ENCODE data around the gene DBN1.

DBN1 gene

GRCh38 chr5:177473443-177474001, at the start of gene DBN1:
Gene DBN1, minus strand, starts transcription at chr5:177473634. Its CDS starts 113 bp downstream, at chr5:177473521.
- no peak within 1 kb of the TSS for H3K27ac Mint-ChIP-seq
- H3K4me3 Mint-ChIP-seq = peak within 1 kb of the TSS; percentile 84
- H3K9me3 Mint-ChIP-seq = no peaks in the 10 kb centered on the region
- no peaks in the 10 kb centered on the region for H3K36me3 Mint-ChIP-seq (ENCODE audit: low read depth)
- peaks cover 11% of the 10 kb centered on the region for H3K27me3 Mint-ChIP-seq (ENCODE audit: low read depth)
- peaks cover 20% of the 10 kb centered on the region for H3K4me1 Mint-ChIP-seq (ENCODE audit: low read depth)

DNA sequence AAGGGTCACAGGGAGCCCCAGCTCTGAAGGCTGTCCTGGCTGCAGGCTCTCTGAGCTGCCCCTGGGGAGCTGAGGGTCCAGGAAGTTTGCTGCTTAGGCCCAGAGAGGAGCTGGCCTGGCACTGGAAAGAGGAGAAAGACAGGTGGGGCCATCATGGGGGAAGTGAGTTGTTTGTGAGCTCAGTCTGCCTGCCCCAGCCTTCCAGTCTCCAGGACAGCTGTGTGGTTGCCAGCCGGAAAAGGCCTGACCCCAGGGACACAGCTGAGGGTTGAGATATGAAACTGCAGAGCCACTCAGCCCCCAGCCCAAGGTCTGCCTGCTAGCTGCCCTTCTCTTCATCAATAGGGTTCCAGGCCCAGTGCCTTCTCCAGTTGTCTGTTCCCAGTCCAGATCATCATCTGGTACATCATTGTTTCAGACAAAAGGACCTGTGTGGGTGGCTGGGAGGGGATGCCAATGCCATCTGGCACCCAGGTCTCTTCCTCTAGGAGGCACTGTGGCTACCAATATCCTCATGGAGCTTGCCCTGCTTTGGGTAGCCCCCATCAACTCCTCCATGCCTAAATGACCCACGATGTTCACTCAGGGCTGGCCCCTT, 47.6 kb upstream of the DBN1 start:
- Mint-ChIP-seq H3K4me3 (no peak overlapping the region), H3K36me3 (ENCODE audit: low read depth) (peaks cover 14% of the 10 kb centered on the region), H3K27ac (peak overlapping the region; percentile 70)

GRCh38 chr5:177520271-177520670, 46.8 kb upstream of the DBN1 start:
- no peak overlapping the region for H3K27ac Mint-ChIP-seq
- H3K36me3 Mint-ChIP-seq (ENCODE audit: low read depth) = peaks cover 19% of the 10 kb centered on the region
- no peaks in the 10 kb centered on the region for H3K9me3 Mint-ChIP-seq
- H3K4me1 Mint-ChIP-seq (ENCODE audit: low read depth) = peaks cover 27% of the 10 kb centered on the region
- H3K27me3 Mint-ChIP-seq (ENCODE audit: low read depth) = no peaks in the 10 kb centered on the region
- H3K4me3 Mint-ChIP-seq = no peak overlapping the region

More for the DNA sequence above, 47.6 kb upstream of the DBN1 start:
- Mint-ChIP-seq H3K9me3 (no peaks in the 10 kb centered on the region), H3K4me1 (ENCODE audit: low read depth) (peaks cover 19% of the 10 kb centered on the region), H3K27me3 (ENCODE audit: low read depth) (no peaks in the 10 kb centered on the region)

DNA sequence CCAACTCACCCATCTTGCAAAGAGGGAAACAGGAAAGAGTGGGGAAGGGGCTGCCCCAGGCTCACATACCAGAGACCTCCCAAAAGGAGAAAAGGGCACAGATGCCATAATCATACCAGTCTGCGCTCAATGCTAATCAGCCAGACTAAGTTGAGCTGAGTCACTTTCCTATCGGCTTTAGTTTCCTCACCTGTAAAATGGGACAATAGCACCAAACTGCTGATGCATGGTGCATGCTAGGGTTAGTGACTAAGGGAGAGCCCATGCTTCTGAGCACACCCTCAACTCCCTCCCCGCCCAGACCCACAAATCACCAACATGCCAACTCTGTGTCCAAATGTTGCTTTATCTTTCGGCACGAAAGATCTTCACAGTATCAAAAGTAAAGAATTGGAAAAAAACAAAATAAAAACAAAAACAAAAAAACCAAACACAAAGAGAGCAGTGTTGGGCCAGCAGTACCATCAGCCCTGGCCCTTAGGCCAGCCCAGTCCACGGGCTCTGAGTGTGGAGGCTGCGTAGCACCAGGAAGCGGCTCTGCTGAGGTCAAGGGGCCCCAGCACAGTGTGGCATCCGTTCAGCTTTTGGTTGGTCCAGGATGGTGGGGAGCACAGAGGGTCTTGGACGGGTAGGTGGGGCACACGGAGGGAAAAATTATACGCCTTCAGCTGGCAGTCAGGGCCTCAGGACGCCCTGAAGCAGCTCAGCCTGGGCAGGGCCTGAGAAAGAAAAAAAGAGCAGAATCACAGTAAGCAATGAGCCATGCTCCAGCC, 46.2 kb upstream of the DBN1 start:
- Mint-ChIP-seq H3K27me3 (ENCODE audit: low read depth) (no peaks in the 10 kb centered on the region), H3K27ac (no peak overlapping the region), H3K4me1 (ENCODE audit: low read depth) (peaks cover 30% of the 10 kb centered on the region), H3K4me3 (peak overlapping the region; percentile 17), H3K36me3 (ENCODE audit: low read depth) (peaks cover 21% of the 10 kb centered on the region), H3K9me3 (no peaks in the 10 kb centered on the region)

DNA sequence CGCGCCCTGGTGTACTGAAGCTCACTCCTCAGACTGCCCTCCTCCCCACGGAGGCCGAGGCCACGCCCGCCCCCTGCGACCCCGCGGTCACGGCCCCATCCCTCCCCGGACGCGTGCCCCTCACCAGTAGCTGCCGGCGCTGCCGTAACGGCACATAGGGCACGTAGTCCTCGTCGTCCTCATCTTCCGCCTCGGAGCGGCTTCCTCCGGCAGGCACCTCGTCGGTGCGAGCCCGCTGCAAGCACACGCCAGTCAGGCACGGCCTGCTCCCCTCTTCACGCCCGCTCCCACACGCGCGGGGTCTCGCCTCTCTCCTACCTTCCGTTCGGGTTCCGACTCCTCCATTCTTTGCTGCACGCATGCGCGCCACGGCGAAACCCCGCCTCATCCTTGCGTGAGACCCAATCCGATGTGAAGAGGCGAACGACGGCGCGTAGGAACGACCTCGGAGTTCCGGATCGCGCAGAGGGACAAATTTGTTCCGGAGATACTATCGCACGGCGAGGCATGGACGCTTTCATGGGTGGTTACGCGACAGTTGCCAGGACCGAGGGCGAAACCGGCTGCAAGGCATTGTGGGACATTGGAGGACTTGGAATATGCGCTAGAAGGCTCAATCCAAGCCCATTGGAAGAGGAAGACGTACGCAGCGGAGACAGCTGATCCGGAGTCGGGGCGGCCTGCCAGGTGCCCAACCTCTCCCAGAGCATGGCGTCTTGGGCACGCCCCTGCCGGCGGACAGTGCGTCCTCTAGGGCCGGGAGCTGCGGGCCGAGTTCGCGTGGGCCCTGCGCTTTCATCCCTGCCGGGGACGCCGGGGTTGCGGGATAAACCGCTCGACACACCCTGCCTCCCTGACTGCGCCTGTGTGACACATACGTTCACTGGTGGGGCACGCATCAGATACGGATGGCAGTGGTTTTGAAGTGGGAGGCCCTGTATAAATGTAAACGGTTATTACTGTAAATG, 43.5 kb upstream of the DBN1 start, which contains the start of gene DDX41:
Gene DDX41, minus strand, starts transcription at position 361 of the 968 bp plus-strand sequence. Its CDS starts 16 bp downstream, at position 345.
- Mint-ChIP-seq H3K9me3 (no peaks in the 10 kb centered on the region), H3K36me3 (ENCODE audit: low read depth) (peaks cover 31% of the 10 kb centered on the region), H3K4me3 (peak within 1 kb of the TSS; percentile 93), H3K4me1 (ENCODE audit: low read depth) (peaks cover 33% of the 10 kb centered on the region), H3K27me3 (ENCODE audit: low read depth) (no peaks in the 10 kb centered on the region), H3K27ac (peak within 1 kb of the TSS; percentile 85)

DNA sequence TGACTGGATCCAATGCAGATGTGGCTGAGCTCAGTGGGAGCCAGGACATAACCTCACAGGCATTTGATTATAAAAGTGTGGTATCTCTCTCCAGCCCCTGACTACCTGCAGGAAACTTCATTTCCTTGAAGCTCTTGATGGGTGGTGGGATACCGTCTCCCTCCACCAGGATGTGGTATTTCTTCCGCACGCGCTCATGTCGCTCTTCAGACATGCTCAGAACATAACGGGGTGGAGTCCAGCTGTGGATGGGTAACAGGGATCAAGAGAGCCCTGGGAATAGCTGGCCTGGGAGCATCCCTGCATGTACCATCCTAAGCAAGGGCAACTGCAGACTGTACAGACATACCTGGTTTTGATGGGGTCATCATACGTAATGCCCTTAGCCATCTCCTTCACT, 42.1 kb upstream of the DBN1 start:
- Mint-ChIP-seq H3K4me3 (peak overlapping the region; percentile 93), H3K9me3 (no peaks in the 10 kb centered on the region), H3K36me3 (ENCODE audit: low read depth) (peaks cover 36% of the 10 kb centered on the region), H3K27me3 (ENCODE audit: low read depth) (no peaks in the 10 kb centered on the region), H3K27ac (no peak overlapping the region), H3K4me1 (ENCODE audit: low read depth) (peaks cover 25% of the 10 kb centered on the region)

DNA sequence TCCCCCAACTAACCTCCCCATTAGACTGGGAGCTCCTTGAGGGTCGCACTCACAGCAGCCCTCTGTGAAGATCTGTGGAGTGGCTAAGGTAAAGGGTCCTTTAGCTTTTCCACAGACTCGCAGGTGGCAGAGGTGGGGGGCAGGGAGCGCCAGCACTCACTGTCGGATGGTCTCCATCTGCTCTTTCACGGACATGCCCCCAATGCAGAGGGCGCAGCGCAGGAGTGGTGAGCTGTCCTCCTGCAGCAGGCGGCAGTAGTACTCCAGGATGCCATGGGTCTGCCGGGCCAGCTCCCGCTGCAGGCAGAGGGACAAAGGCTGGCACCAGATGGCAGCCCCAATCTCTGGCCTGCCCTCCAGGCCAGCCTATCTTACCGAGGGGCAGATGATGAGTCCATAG, 41.1 kb upstream of the DBN1 start:
- Mint-ChIP-seq H3K27me3 (ENCODE audit: low read depth) (no peaks in the 10 kb centered on the region), H3K9me3 (no peaks in the 10 kb centered on the region), H3K4me1 (ENCODE audit: low read depth) (peaks cover 25% of the 10 kb centered on the region), H3K4me3 (no peak overlapping the region), H3K36me3 (ENCODE audit: low read depth) (peaks cover 36% of the 10 kb centered on the region), H3K27ac (no peak overlapping the region)

GRCh38 chr5:177513500-177513899, 40.1 kb upstream of the DBN1 start:
- H3K9me3 Mint-ChIP-seq = no peaks in the 10 kb centered on the region

DNA sequence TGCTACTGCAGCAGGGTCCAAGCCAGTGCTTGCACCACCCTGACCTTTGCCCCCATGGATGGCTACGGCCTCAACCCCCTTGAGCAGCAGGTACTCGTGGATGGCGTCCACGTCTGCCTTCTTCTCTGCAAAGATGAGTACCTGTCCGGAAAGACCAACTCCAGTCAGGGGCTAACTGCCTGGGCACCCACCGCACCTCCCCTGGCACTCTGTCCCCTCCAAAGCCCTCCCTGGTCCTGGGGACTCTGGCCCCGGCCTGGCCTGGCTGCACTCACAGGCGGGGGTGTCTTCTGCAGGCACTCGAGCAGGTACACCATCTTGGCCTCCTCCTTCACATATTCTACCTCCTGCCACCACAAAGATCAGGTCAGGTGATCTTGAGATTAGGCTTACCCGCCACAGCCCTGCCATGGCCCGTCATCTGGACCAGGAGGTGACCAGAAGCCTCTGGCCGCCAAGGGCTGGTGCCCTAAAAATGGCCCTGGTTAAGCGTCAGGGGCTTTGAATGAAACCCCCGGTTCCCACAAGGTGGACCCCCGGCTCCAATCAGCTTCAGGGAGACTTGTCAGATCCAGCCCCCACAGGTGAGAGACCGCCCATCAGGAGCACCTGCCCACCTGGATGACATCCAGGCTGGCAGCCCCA, 39.4 kb upstream of the DBN1 start:
- H3K36me3 Mint-ChIP-seq (ENCODE audit: low read depth) = peaks cover 38% of the 10 kb centered on the region
- no peaks in the 10 kb centered on the region for H3K9me3 Mint-ChIP-seq
- no peak overlapping the region for H3K27ac Mint-ChIP-seq
- peaks cover 25% of the 10 kb centered on the region for H3K4me1 Mint-ChIP-seq (ENCODE audit: low read depth)
- H3K4me3 Mint-ChIP-seq = no peak overlapping the region
- H3K27me3 Mint-ChIP-seq (ENCODE audit: low read depth) = no peaks in the 10 kb centered on the region

More at GRCh38 chr5:177513500-177513899, 40.1 kb upstream of the DBN1 start:
- no peaks in the 10 kb centered on the region for H3K27me3 Mint-ChIP-seq (ENCODE audit: low read depth)
- H3K4me3 Mint-ChIP-seq = no peak overlapping the region
- H3K4me1 Mint-ChIP-seq (ENCODE audit: low read depth) = peaks cover 25% of the 10 kb centered on the region
- no peak overlapping the region for H3K27ac Mint-ChIP-seq
- H3K36me3 Mint-ChIP-seq (ENCODE audit: low read depth) = peaks cover 38% of the 10 kb centered on the region

DNA sequence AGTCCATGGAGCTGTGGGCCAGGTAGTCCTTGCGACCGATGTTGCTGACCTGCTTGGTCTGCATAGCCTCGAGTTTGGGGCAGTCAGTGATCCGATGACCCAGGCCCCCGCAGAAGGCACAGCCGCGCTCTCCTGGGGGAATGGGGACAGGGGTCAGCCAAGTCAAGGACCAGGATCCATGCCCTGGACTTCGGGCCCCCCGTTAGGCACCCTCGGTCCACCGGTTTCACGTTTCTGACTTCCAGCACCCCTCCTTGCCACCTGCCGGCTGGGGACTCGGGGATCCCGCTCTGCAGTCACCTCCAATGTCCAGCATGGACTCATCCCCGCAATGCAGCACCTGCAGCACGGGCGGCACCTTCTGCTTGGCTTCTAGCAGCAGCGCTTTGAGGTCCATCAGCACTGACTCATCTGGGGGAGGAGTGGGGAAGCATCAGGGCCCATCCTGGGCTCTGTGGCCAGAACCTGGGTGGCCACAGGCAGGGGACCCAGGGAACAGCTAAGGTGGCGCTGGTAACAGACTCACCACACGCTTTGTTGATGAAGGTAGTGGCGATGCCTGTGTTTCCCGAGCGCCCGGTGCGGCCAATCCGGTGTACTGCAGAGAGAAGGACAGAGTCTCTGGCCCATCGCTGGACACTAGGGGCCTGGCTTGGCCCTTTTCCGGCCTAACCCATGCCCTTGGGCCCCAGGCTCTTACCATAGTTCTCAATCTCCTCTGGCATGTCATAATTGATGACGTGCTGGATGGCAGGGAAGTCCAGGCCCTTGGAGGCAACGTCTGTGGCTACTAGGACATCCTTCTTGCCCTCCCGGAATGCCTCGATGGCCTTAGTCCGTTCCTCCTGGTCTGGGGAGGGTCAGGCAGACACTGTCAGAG, 38.6 kb upstream of the DBN1 start:
- no peak overlapping the region for H3K4me3 Mint-ChIP-seq
- peaks cover 38% of the 10 kb centered on the region for H3K36me3 Mint-ChIP-seq (ENCODE audit: low read depth)
- H3K9me3 Mint-ChIP-seq = no peaks in the 10 kb centered on the region
- peaks cover 23% of the 10 kb centered on the region for H3K4me1 Mint-ChIP-seq (ENCODE audit: low read depth)
- H3K27ac Mint-ChIP-seq = no peak overlapping the region
- H3K27me3 Mint-ChIP-seq (ENCODE audit: low read depth) = no peaks in the 10 kb centered on the region

GRCh38 chr5:177511181-177511580, 37.7 kb upstream of the DBN1 start:
- no peak overlapping the region for H3K4me3 Mint-ChIP-seq
- H3K36me3 Mint-ChIP-seq (ENCODE audit: low read depth) = peaks cover 32% of the 10 kb centered on the region
- H3K4me1 Mint-ChIP-seq (ENCODE audit: low read depth) = peaks cover 17% of the 10 kb centered on the region
- H3K27me3 Mint-ChIP-seq (ENCODE audit: low read depth) = no peaks in the 10 kb centered on the region
- H3K9me3 Mint-ChIP-seq = no peaks in the 10 kb centered on the region
- H3K27ac Mint-ChIP-seq = no peak overlapping the region

DNA sequence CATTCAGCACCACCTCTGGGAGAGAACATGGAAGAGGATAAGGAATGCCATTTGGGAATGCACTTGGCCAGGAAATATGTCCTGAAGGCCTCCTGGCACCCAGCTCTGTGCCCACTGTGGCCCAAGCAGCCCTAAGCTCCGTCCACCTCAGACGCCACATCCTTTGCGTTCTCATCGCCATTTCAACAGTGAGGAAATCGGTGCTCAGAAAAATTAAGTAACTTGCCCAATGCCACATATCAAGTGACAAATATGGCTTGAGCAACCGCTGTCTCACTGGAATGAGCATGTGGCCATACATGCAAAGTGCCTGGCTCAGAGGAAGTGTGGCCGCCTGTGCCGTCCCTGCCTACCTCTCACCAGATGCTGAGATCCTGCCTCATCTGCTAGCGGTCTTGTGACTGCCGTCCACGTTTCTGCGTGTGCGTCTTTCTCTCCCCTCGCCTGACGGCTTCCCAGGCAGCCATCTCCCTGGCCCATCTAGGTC, 37.2 kb upstream of the DBN1 start:
- Mint-ChIP-seq H3K9me3 (no peaks in the 10 kb centered on the region), H3K27me3 (ENCODE audit: low read depth) (no peaks in the 10 kb centered on the region), H3K4me1 (ENCODE audit: low read depth) (peaks cover 12% of the 10 kb centered on the region), H3K4me3 (no peak overlapping the region), H3K27ac (no peak overlapping the region), H3K36me3 (ENCODE audit: low read depth) (peaks cover 26% of the 10 kb centered on the region)

DNA sequence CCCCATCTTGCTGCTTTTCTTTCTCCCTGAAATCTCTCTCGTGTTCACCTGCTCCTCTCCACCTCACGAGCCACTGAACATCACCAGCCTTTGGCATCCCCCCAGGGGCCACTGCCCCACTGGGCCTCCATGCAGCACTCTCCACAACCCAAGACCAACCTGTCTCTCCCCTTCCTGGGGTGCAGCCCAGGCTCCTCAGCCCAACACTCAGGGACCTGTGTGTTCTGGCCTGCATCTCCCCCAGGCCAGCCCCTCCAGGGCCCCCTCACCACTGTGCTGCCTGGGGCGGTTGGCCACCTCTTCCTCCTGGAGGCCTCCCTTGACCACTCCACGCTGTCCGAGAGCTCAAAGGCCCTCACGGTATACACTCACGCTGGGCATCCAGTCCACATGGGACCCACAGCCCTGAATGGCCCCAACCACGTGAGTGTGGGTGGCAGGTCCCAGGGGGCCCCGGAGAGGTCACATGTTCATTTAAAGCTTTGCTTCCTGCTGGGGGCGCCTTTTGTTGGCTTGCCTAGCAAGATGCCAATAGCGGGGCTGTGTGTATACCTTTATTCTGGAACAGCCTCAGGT, 36.6 kb upstream of the DBN1 start:
- no peak overlapping the region for H3K4me3 Mint-ChIP-seq
- no peaks in the 10 kb centered on the region for H3K27me3 Mint-ChIP-seq (ENCODE audit: low read depth)
- H3K27ac Mint-ChIP-seq = no peak overlapping the region
- peaks cover 22% of the 10 kb centered on the region for H3K36me3 Mint-ChIP-seq (ENCODE audit: low read depth)
- no peaks in the 10 kb centered on the region for H3K9me3 Mint-ChIP-seq
- H3K4me1 Mint-ChIP-seq (ENCODE audit: low read depth) = peaks cover 6% of the 10 kb centered on the region
